Prostate gland (tissue), 2 donors: Measurements from ENCODE around the gene ID3.

Experiments used
- POLR2A ChIP-seq: fragments of 450-650 bp; IDR thresholded peaks from one replicate; pipeline ENCODE4 v1.6.1; 2016; ENCODE audit warnings: antibody characterized with exemption, mild to moderate bottlenecking
- POLR2AphosphoS5 ChIP-seq: sonication (generic); formaldehyde crosslinking; IDR thresholded peaks from one replicate; pipeline ENCODE4 v1.6.1; 2017; ENCODE audit warnings: antibody characterized with exemption
- TF ChIP-seq, protein P1 (sequence below), 4 experiments: fragments of 200-600 bp in 2 of 4; fragments of 450-650 bp in 2 of 4; sonication (generic) in 2 of 4; IDR thresholded peaks; 1 replicate in 3 of 4; 2 replicates in 1 of 4; pipeline ENCODE4 v1.5.1; 2016 to 2019; ENCODE audit warnings: antibody characterized with exemption in 4 of 4, mild to moderate bottlenecking in 2 of 4, moderate library complexity in 2 of 4

DNA sequence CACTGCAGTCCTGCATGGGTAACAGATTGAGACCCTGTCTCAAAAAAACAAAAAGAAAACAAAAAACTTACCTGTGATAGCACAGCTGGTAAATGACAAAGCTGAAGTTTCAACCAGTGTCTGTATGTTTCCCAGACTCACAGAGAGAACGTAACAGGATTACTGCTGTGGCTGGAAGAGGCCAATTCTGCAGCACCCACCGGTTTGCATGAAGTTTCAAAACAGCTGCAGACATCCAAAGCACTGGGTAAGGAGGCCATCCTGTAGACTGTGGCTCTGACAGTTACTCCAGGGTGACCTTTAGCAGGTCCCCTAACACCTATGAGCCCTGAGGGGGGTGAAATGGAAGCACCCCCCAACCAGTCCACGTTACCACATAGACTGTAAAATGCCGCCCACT, 7.5 kb downstream of the ID3 start:
- TF ChIP-seq, protein P1, sequence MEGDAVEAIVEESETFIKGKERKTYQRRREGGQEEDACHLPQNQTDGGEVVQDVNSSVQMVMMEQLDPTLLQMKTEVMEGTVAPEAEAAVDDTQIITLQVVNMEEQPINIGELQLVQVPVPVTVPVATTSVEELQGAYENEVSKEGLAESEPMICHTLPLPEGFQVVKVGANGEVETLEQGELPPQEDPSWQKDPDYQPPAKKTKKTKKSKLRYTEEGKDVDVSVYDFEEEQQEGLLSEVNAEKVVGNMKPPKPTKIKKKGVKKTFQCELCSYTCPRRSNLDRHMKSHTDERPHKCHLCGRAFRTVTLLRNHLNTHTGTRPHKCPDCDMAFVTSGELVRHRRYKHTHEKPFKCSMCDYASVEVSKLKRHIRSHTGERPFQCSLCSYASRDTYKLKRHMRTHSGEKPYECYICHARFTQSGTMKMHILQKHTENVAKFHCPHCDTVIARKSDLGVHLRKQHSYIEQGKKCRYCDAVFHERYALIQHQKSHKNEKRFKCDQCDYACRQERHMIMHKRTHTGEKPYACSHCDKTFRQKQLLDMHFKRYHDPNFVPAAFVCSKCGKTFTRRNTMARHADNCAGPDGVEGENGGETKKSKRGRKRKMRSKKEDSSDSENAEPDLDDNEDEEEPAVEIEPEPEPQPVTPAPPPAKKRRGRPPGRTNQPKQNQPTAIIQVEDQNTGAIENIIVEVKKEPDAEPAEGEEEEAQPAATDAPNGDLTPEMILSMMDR (IDR thresholded peaks at IDR 0.05) = no peak
- no peak for TF ChIP-seq POLR2A
- TF ChIP-seq POLR2AphosphoS5 = no peak
